GM12878 (cell line): ENCODE measurements around the gene BBS12.

Source experiments
- BMI1 ChIP-seq: fragments of 450-650 bp; IDR thresholded peaks from 2 replicates; pipeline ENCODE4 v1.6.1; 2016; ENCODE audit warnings: mild to moderate bottlenecking, moderate library complexity, borderline replicate concordance
- CEBPB ChIP-seq, 2 experiments: fragments of 150-350 bp in 1 of 2; IDR thresholded peaks; 2 replicates each; pipeline ENCODE4 v1.6.1; 2012 to 2014; ENCODE audit warnings: low read depth in 2 of 2, low read length in 2 of 2, borderline replicate concordance in 1 of 2, inconsistent platforms in 1 of 2
- E4F1 ChIP-seq: fragments of 450-650 bp; IDR thresholded peaks from 2 replicates; pipeline ENCODE4 v1.6.1; 2018; ENCODE audit warnings: borderline replicate concordance, mild to moderate bottlenecking; ENCODE audit not compliant: partially characterized antibody
- EZH2 ChIP-seq: IDR thresholded peaks from 2 replicates; pipeline ENCODE4 v1.6.1; 2012; ENCODE audit warnings: low read depth, mild to moderate bottlenecking, control low read depth, inconsistent platforms, low read length, borderline replicate concordance; ENCODE audit not compliant: control insufficient read depth
- MTA2 ChIP-seq: fragments of 450-650 bp; IDR thresholded peaks from 2 replicates; pipeline ENCODE4 v1.6.1; 2016; ENCODE audit warnings: low read depth, mild to moderate bottlenecking, moderate library complexity
- POLR2A ChIP-seq: IDR thresholded peaks from 2 replicates; pipeline ENCODE4 v1.6.1; 2011; ENCODE audit warnings: low read depth, mild to moderate bottlenecking, low read length
- RCOR1 ChIP-seq: conservative IDR thresholded peaks from 2 replicates; pipeline ENCODE4 v1.6.1; 2012; ENCODE audit warnings: low read depth, low read length, improper control_type of control experiment
- YBX1 ChIP-seq: fragments of 450-650 bp; IDR thresholded peaks from 2 replicates; pipeline ENCODE4 v1.6.1; 2016; ENCODE audit warnings: antibody characterized with exemption
- ZZZ3 ChIP-seq: IDR thresholded peaks from 2 replicates; pipeline ENCODE4 v1.6.1; 2011; ENCODE audit warnings: low read depth; ENCODE audit not compliant: control insufficient read depth, insufficient read length
- TF ChIP-seq, protein P1 (sequence below), 3 experiments: IDR thresholded peaks in 2 of 3; conservative IDR thresholded peaks in 1 of 3; 2 replicates each; pipeline ENCODE4 v1.5.1; 2011; ENCODE audit warnings: low read depth in 3 of 3, low read length in 3 of 3, mild to moderate bottlenecking in 3 of 3, control low read depth in 2 of 3, moderate library complexity in 2 of 3, inconsistent platforms in 1 of 3, mixed read lengths in 1 of 3; ENCODE audit not compliant: control insufficient read depth in 2 of 3, insufficient read depth in 1 of 3; ENCODE audit errors: extremely low read depth in 1 of 3
- TF ChIP-seq, protein P2 (sequence below): IDR thresholded peaks from 2 replicates; pipeline ENCODE4 v1.6.1; 2011; ENCODE audit warnings: low read depth, mild to moderate bottlenecking, low read length, moderate library complexity, borderline replicate concordance; ENCODE audit errors: extremely low read depth

DNA sequence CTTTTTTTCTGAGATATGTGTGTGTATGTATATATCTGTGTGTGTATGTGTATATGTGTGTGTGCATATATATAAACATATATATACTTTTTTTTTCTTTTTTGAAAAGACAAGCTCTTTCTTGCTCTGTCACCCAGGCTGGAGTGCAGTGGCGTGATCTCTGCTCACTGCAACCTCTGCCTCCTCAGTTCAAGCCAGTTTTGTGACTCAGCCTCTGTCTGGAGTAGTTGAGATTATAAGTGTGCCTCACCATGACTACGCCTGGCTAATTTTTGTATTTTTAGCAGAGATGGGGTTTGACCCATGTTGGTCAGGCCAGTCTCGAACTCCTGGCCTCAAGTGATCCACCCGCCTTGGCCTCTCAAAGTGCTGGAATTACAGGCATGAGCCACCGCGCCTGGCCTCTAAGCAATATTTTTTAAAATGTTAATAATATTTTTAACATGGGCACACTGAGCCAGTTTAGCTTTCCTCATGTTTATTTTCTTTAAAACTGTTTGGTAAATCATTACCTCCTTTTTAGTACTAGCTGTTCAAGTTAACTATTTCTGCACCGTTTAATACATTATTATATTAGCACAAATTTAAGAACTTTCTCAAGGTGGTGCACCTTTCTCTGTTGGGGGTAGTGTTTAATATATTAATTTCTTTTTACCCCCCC is 33.3 kb downstream of the BBS12 start:
- TF ChIP-seq CEBPB (IDR thresholded peaks at IDR 0.05; ENCODE audit: borderline replicate concordance in 1 of 2, low read depth in 2 of 2, low read length in 2 of 2) (no peak), EZH2 (no peak), ZZZ3 (no peak), RCOR1 (no peak), BMI1 (no peak), POLR2A (no peak), E4F1 (no peak), MTA2 (no peak), YBX1 (no peak)
- TF ChIP-seq, protein P1, sequence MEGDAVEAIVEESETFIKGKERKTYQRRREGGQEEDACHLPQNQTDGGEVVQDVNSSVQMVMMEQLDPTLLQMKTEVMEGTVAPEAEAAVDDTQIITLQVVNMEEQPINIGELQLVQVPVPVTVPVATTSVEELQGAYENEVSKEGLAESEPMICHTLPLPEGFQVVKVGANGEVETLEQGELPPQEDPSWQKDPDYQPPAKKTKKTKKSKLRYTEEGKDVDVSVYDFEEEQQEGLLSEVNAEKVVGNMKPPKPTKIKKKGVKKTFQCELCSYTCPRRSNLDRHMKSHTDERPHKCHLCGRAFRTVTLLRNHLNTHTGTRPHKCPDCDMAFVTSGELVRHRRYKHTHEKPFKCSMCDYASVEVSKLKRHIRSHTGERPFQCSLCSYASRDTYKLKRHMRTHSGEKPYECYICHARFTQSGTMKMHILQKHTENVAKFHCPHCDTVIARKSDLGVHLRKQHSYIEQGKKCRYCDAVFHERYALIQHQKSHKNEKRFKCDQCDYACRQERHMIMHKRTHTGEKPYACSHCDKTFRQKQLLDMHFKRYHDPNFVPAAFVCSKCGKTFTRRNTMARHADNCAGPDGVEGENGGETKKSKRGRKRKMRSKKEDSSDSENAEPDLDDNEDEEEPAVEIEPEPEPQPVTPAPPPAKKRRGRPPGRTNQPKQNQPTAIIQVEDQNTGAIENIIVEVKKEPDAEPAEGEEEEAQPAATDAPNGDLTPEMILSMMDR (IDR thresholded peaks at IDR 0.05 in 2 of 3, conservative IDR thresholded peaks at IDR 0.05 in 1 of 3; ENCODE audit: control insufficient read depth in 2 of 3, extremely low read depth in 1 of 3, insufficient read depth in 1 of 3, low read depth in 3 of 3, low read length in 3 of 3): no peak
- TF ChIP-seq, protein P2, sequence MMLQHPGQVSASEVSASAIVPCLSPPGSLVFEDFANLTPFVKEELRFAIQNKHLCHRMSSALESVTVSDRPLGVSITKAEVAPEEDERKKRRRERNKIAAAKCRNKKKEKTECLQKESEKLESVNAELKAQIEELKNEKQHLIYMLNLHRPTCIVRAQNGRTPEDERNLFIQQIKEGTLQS: no peak
